ENCODE data around the gene ARHGEF12. TPM values are rescaled to one million over a fixed set of nuclear protein-coding genes. Genes with fewer than 3 reads are reported as not detected.

The ARHGEF12 gene
- total RNA-seq, 1 donor from 2014 or later: 114 TPM

GRCh38 chr11:120334332-120334731, 1.9 kb upstream of the ARHGEF12 start:
- Mint-ChIP-seq H3K27me3 (ENCODE audit: unreplicated experiment) (no peaks in the 10 kb centered on the region), H3K4me1 (ENCODE audit: unreplicated experiment) (peaks cover 51% of the 10 kb centered on the region), H3K9me3 (ENCODE audit: unreplicated experiment) (no peaks in the 10 kb centered on the region), H3K36me3 (ENCODE audit: unreplicated experiment) (peaks cover 6% of the 10 kb centered on the region), H3K4me3 (ENCODE audit: unreplicated experiment) (no peak overlapping the region), H3K27ac (ENCODE audit: unreplicated experiment) (no peak overlapping the region)
- TF ChIP-seq, protein P1, sequence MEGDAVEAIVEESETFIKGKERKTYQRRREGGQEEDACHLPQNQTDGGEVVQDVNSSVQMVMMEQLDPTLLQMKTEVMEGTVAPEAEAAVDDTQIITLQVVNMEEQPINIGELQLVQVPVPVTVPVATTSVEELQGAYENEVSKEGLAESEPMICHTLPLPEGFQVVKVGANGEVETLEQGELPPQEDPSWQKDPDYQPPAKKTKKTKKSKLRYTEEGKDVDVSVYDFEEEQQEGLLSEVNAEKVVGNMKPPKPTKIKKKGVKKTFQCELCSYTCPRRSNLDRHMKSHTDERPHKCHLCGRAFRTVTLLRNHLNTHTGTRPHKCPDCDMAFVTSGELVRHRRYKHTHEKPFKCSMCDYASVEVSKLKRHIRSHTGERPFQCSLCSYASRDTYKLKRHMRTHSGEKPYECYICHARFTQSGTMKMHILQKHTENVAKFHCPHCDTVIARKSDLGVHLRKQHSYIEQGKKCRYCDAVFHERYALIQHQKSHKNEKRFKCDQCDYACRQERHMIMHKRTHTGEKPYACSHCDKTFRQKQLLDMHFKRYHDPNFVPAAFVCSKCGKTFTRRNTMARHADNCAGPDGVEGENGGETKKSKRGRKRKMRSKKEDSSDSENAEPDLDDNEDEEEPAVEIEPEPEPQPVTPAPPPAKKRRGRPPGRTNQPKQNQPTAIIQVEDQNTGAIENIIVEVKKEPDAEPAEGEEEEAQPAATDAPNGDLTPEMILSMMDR (IDR thresholded peaks at IDR 0.05): no peak
- no peak for DNase-seq (ENCODE audit: extremely low spot score, unreplicated experiment)

GRCh38 chr11:120334894-120335462, 1.2 kb upstream of the ARHGEF12 start:
- H3K27ac Mint-ChIP-seq (ENCODE audit: unreplicated experiment): peak overlapping the region; percentile 88
- no peak for DNase-seq (ENCODE audit: extremely low spot score, unreplicated experiment)
- H3K36me3 Mint-ChIP-seq (ENCODE audit: unreplicated experiment): peaks cover 4% of the 10 kb centered on the region
- no peaks in the 10 kb centered on the region for H3K27me3 Mint-ChIP-seq (ENCODE audit: unreplicated experiment)
- TF ChIP-seq, protein P1 (IDR thresholded peaks at IDR 0.05): peak; percentile 73
- peaks cover 52% of the 10 kb centered on the region for H3K4me1 Mint-ChIP-seq (ENCODE audit: unreplicated experiment)
- H3K9me3 Mint-ChIP-seq (ENCODE audit: unreplicated experiment): no peaks in the 10 kb centered on the region
- H3K4me3 Mint-ChIP-seq (ENCODE audit: unreplicated experiment): peak overlapping the region; percentile 72

DNA sequence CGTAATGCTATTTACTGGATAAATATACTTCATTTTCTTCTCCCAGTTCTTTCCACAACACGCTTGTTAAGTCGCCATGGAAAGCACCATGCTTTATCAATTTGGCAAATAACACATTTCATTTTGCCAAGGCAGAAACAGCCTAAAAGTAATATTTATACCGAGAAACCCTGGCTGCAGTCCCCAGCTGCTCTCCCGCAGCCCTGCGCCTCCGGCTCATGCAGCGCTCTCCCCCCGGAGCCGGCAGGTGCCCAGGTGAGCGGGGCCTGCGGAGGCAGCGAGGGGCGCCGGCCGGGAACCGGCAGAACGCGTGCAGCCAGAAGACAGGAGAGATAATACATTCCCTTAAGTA, 681 bp upstream of the ARHGEF12 start:
- TF ChIP-seq, protein P1 (IDR thresholded peaks at IDR 0.05): no peak
- Mint-ChIP-seq H3K4me3 (ENCODE audit: unreplicated experiment) (peak overlapping the region; percentile 72), H3K9me3 (ENCODE audit: unreplicated experiment) (no peaks in the 10 kb centered on the region), H3K4me1 (ENCODE audit: unreplicated experiment) (peaks cover 52% of the 10 kb centered on the region), H3K27me3 (ENCODE audit: unreplicated experiment) (no peaks in the 10 kb centered on the region), H3K36me3 (ENCODE audit: unreplicated experiment) (no peaks in the 10 kb centered on the region), H3K27ac (ENCODE audit: unreplicated experiment) (peak overlapping the region; percentile 88)
- DNase-seq (ENCODE audit: extremely low spot score, unreplicated experiment): no peak

- Mint-ChIP-seq H3K4me1 (ENCODE audit: unreplicated experiment) (peaks cover 51% of the 10 kb centered on the region), H3K27ac (ENCODE audit: unreplicated experiment) (peak overlapping the region; percentile 95), H3K4me3 (ENCODE audit: unreplicated experiment) (peak overlapping the region; percentile 96), H3K27me3 (ENCODE audit: unreplicated experiment) (no peaks in the 10 kb centered on the region), H3K9me3 (ENCODE audit: unreplicated experiment) (no peaks in the 10 kb centered on the region), H3K36me3 (ENCODE audit: unreplicated experiment) (no peaks in the 10 kb centered on the region)
- peak; percentile 88 for DNase-seq (ENCODE audit: extremely low spot score, unreplicated experiment)
- TF ChIP-seq, protein P1 (IDR thresholded peaks at IDR 0.05): no peak
Measured at GRCh38 chr11:120336641-120337354, 585 bp downstream of the ARHGEF12 start.

DNA sequence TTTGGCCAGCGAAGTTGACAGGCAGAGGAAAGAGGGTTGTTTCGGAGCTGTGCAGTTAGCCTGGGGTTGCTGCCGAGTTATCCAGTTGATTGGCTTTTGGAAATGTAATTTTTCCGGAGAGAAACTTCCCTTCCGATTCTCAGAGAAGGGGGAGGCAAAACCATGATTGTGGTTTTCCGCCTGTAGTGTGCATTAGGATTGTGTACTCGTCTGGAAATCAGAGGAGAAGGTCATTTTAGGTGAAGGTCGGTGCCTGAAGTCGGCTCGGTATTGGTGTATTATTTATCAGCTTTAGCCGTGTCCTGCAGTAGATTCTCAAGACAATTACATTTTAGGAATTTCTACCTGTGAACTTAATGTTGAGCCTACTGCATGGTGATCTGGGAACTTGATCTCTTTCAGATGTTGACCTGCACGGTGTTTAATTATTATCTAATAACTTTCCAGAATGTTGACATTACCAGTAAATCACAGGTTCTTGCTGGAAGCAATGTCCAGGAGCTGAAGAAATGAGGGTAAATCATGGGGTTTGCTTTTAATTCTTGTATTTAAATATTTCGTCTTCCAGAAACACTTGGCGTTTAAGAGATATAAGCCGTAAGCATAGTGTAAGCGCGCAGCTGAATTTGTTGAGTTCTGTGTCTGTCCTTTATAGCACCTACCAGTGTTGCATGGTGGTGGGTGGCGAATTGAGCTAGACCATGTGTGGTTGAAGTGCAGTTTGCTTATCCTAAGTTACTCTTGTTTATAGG, 1.3 kb downstream of the ARHGEF12 start:
- TF ChIP-seq, protein P1 (IDR thresholded peaks at IDR 0.05): no peak
- peak overlapping the region; percentile 95 for H3K27ac Mint-ChIP-seq (ENCODE audit: unreplicated experiment)
- H3K27me3 Mint-ChIP-seq (ENCODE audit: unreplicated experiment): no peaks in the 10 kb centered on the region
- H3K4me1 Mint-ChIP-seq (ENCODE audit: unreplicated experiment): peaks cover 50% of the 10 kb centered on the region
- peak overlapping the region; percentile 96 for H3K4me3 Mint-ChIP-seq (ENCODE audit: unreplicated experiment)
- no peaks in the 10 kb centered on the region for H3K36me3 Mint-ChIP-seq (ENCODE audit: unreplicated experiment)
- no peaks in the 10 kb centered on the region for H3K9me3 Mint-ChIP-seq (ENCODE audit: unreplicated experiment)
- no peak for DNase-seq (ENCODE audit: extremely low spot score, unreplicated experiment)

All from osteocyte (in vitro differentiated cells).